Measurements from ENCODE around the gene TBC1D8. TPM values are rescaled to one million over a fixed set of nuclear protein-coding genes. Genes with fewer than 3 reads are reported as not detected.

TBC1D8 gene
- total RNA-seq, 1 experiment from 2014 or later, result 51.7 TPM

- Mint-ChIP-seq H3K27ac (no peak overlapping the region), H3K27me3 (ENCODE audit: low read depth) (no peaks in the 10 kb centered on the region), H3K4me1 (peaks cover 15% of the 10 kb centered on the region), H3K36me3 (peaks cover 53% of the 10 kb centered on the region), H3K4me3 (no peak overlapping the region), H3K9me3 (peaks cover 16% of the 10 kb centered on the region; the same call in 1 of the 2 replicates)
- ATAC-seq, result no peak
- TF ChIP-seq PRRX2 (CRISPR knock-in tag; IDR thresholded peaks at IDR 0.05), result no peak
- no peak for TF ChIP-seq ZNF671 (CRISPR knock-in tag; IDR thresholded peaks at IDR 0.05)
- TF ChIP-seq ETV6 (CRISPR knock-in tag; IDR thresholded peaks at IDR 0.05), result no peak
- TF ChIP-seq ZNF512 (CRISPR knock-in tag; IDR thresholded peaks at IDR 0.05; ENCODE audit: borderline replicate concordance), result no peak
- no peak for DNase-seq (ENCODE audit: low spot score)
- ChIA-PET CTCF (interaction anchor here (1.0 to 1.9 kb wide), 6 partner anchors 9 to 190 kb away, joined by 5 to 12 read pairs (median 8); no protein-coding TSS in a partner anchor), POLR2A (no interaction called here)
Observed at GRCh38 chr2:101027852-101028251, 123.3 kb downstream of the TBC1D8 start.

GRCh38 chr2:101026923-101027469, 124.2 kb downstream of the TBC1D8 start:
- ChIA-PET POLR2A (interaction anchor here (0.6 kb wide), 1 partner anchor 24 kb away, joined by 3 read pairs; no protein-coding TSS in a partner anchor), CTCF (interaction anchor here (0.6 to 2.2 kb wide), 11 partner anchors 8 to 191 kb away, joined by 3 to 12 read pairs (median 7); partner anchors contain the start of gene TBC1D8)
- peaks cover 48% of the 10 kb centered on the region for H3K36me3 Mint-ChIP-seq
- H3K4me3 Mint-ChIP-seq, result no peak overlapping the region
- peaks cover 16% of the 10 kb centered on the region; the same call in 1 of the 2 replicates for H3K9me3 Mint-ChIP-seq
- peaks cover 15% of the 10 kb centered on the region for H3K4me1 Mint-ChIP-seq
- H3K27ac Mint-ChIP-seq, result peak overlapping the region; percentile 73
- ATAC-seq (peak; percentile 55), DNase-seq (ENCODE audit: low spot score) (no peak)
- H3K27me3 Mint-ChIP-seq (ENCODE audit: low read depth), result no peaks in the 10 kb centered on the region
- TF ChIP-seq SOX15 (CRISPR knock-in tag; IDR thresholded peaks at IDR 0.05), result no peak
- TF ChIP-seq ZNF532 (CRISPR knock-in tag; IDR thresholded peaks at IDR 0.05; ENCODE audit: borderline replicate concordance), result no peak
- no peak for TF ChIP-seq NR2C2 (CRISPR knock-in tag; IDR thresholded peaks at IDR 0.05)
- TF ChIP-seq, protein P1, sequence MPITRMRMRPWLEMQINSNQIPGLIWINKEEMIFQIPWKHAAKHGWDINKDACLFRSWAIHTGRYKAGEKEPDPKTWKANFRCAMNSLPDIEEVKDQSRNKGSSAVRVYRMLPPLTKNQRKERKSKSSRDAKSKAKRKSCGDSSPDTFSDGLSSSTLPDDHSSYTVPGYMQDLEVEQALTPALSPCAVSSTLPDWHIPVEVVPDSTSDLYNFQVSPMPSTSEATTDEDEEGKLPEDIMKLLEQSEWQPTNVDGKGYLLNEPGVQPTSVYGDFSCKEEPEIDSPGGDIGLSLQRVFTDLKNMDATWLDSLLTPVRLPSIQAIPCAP (CRISPR knock-in tag; IDR thresholded peaks at IDR 0.05), result no peak
- TF ChIP-seq ZMAT4 (CRISPR knock-in tag; IDR thresholded peaks at IDR 0.05), result no peak
- no peak for TF ChIP-seq HMGA2 (CRISPR knock-in tag; IDR thresholded peaks at IDR 0.05)
- no peak for TF ChIP-seq IRF2 (CRISPR knock-in tag; IDR thresholded peaks at IDR 0.05; ENCODE audit: borderline replicate concordance, low read depth)
- no peak for TF ChIP-seq HMGXB4 (CRISPR knock-in tag; IDR thresholded peaks at IDR 0.05)
- no peak for TF ChIP-seq PREB (CRISPR knock-in tag; IDR thresholded peaks at IDR 0.05; ENCODE audit: borderline replicate concordance)
- TF ChIP-seq USF2 (CRISPR knock-in tag; IDR thresholded peaks at IDR 0.05), result no peak
- TF ChIP-seq FOXP1 (CRISPR knock-in tag; IDR thresholded peaks at IDR 0.05; ENCODE audit: borderline replicate concordance), result no peak
- TF ChIP-seq, protein P2, sequence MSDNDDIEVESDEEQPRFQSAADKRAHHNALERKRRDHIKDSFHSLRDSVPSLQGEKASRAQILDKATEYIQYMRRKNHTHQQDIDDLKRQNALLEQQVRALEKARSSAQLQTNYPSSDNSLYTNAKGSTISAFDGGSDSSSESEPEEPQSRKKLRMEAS (CRISPR knock-in tag; IDR thresholded peaks at IDR 0.05), result no peak
- TF ChIP-seq NFATC4 (CRISPR knock-in tag; IDR thresholded peaks at IDR 0.05), result no peak
